Measurements from ENCODE around the gene WASF1. TPM values are rescaled to one million over a fixed set of nuclear protein-coding genes. Genes with fewer than 3 reads are reported as not detected.

The WASF1 gene
- total and polyA plus RNA-seq, 2 donors (not counting 1 experiment from before 2014, with no cell fraction given) = 13.2 to 37.7 TPM

GRCh38 chr6:110170081-110170480 lies 9.4 kb downstream of the WASF1 start:
- Histone ChIP-seq H3K4me3 (replicated peaks in 1 of 4; ENCODE audit: control extremely low read depth in 1 of 4, insufficient read depth in 1 of 4, low read depth in 3 of 4, low read length in 4 of 4) (no peak overlapping the region), H2AFZ (ENCODE audit: low read length) (no peak overlapping the region), H3K4me1 (ENCODE audit: control insufficient read depth, extremely low read depth, insufficient read depth, low read length) (no peaks in the 10 kb centered on the region), H4K20me1 (ENCODE audit: control insufficient read depth, extremely low read depth, insufficient read depth, low read length) (peaks cover 5% of the 10 kb centered on the region), H3K36me3 (ENCODE audit: control insufficient read depth, insufficient read depth, low read length) (no peaks in the 10 kb centered on the region), H3K27me3 (ENCODE audit: control insufficient read depth, insufficient read depth, low read length) (no peaks in the 10 kb centered on the region), H3K9me3 (ENCODE audit: control insufficient read depth, insufficient read depth, low read depth, low read length) (no peaks in the 10 kb centered on the region), H3K4me2 (ENCODE audit: extremely low read depth, insufficient read depth, low read length) (no peak overlapping the region), H3K27ac (ENCODE audit: insufficient read depth, low read length) (no peak overlapping the region), H3K79me2 (ENCODE audit: control insufficient read depth, insufficient read depth, low read length) (peaks cover 14% of the 10 kb centered on the region), H3K9ac (ENCODE audit: insufficient read depth, low read length) (no peak overlapping the region)
- no peak for DNase-seq (ENCODE audit: low read depth in 2 of 2)
- no peak for TF ChIP-seq EZH2 (IDR thresholded peaks at IDR 0.05; ENCODE audit: low read length, missing control alignments)
- TF ChIP-seq, protein P1, sequence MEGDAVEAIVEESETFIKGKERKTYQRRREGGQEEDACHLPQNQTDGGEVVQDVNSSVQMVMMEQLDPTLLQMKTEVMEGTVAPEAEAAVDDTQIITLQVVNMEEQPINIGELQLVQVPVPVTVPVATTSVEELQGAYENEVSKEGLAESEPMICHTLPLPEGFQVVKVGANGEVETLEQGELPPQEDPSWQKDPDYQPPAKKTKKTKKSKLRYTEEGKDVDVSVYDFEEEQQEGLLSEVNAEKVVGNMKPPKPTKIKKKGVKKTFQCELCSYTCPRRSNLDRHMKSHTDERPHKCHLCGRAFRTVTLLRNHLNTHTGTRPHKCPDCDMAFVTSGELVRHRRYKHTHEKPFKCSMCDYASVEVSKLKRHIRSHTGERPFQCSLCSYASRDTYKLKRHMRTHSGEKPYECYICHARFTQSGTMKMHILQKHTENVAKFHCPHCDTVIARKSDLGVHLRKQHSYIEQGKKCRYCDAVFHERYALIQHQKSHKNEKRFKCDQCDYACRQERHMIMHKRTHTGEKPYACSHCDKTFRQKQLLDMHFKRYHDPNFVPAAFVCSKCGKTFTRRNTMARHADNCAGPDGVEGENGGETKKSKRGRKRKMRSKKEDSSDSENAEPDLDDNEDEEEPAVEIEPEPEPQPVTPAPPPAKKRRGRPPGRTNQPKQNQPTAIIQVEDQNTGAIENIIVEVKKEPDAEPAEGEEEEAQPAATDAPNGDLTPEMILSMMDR (conservative IDR thresholded peaks at IDR 0.05 in 1 of 2, IDR thresholded peaks at IDR 0.05 in 1 of 2; ENCODE audit: low read depth in 1 of 2, low read length in 2 of 2) = no peak

DNA sequence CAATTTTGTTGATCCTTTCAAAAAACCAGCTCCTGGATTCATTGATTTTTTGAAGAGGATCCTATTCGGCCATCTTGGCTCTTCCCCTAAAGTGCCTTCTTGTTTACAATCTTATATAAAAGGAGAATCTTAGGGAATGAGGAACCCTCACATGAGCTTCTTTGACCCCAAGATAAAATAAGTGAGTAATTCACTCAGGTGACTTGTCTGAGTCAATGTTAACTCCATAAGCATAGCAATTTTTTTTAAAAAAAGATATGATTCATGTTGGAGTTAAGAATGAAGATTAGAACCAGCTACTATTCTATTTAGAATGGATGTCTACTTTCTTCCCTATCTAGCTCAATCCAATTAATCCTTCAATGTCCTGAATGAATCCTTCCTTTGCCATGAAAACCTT lies 21.0 kb downstream of the WASF1 start:
- no peak for DNase-seq (ENCODE audit: low read depth in 2 of 2)

GRCh38 chr6:110147870-110148269 lies 31.6 kb downstream of the WASF1 start:
- Histone ChIP-seq H3K4me3 (replicated peaks in 1 of 4; ENCODE audit: control extremely low read depth in 1 of 4, insufficient read depth in 1 of 4, low read depth in 3 of 4, low read length in 4 of 4) (no peak overlapping the region), H3K4me1 (ENCODE audit: control insufficient read depth, extremely low read depth, insufficient read depth, low read length) (no peaks in the 10 kb centered on the region), H3K9me3 (ENCODE audit: control insufficient read depth, insufficient read depth, low read depth, low read length) (no peaks in the 10 kb centered on the region), H3K36me3 (ENCODE audit: control insufficient read depth, insufficient read depth, low read length) (no peaks in the 10 kb centered on the region), H4K20me1 (ENCODE audit: control insufficient read depth, extremely low read depth, insufficient read depth, low read length) (no peaks in the 10 kb centered on the region), H3K4me2 (ENCODE audit: extremely low read depth, insufficient read depth, low read length) (no peak overlapping the region), H3K79me2 (ENCODE audit: control insufficient read depth, insufficient read depth, low read length) (no peaks in the 10 kb centered on the region), H3K9ac (ENCODE audit: insufficient read depth, low read length) (no peak overlapping the region), H3K27me3 (ENCODE audit: control insufficient read depth, insufficient read depth, low read length) (no peaks in the 10 kb centered on the region), H2AFZ (ENCODE audit: low read length) (no peak overlapping the region), H3K27ac (ENCODE audit: insufficient read depth, low read length) (no peak overlapping the region)
- TF ChIP-seq EZH2 (IDR thresholded peaks at IDR 0.05; ENCODE audit: low read length, missing control alignments) = no peak
- TF ChIP-seq, protein P1 (conservative IDR thresholded peaks at IDR 0.05 in 1 of 2, IDR thresholded peaks at IDR 0.05 in 1 of 2; ENCODE audit: low read depth in 1 of 2, low read length in 2 of 2) = no peak
- DNase-seq (ENCODE audit: low read depth in 2 of 2) = no peak

More for the DNA sequence above, 21.0 kb downstream of the WASF1 start:
- Histone ChIP-seq H3K9me3 (ENCODE audit: control insufficient read depth, insufficient read depth, low read depth, low read length) (no peaks in the 10 kb centered on the region), H2AFZ (ENCODE audit: low read length) (no peak overlapping the region), H3K27ac (ENCODE audit: insufficient read depth, low read length) (no peak overlapping the region), H4K20me1 (ENCODE audit: control insufficient read depth, extremely low read depth, insufficient read depth, low read length) (no peaks in the 10 kb centered on the region), H3K36me3 (ENCODE audit: control insufficient read depth, insufficient read depth, low read length) (no peaks in the 10 kb centered on the region), H3K4me3 (replicated peaks in 1 of 4; ENCODE audit: control extremely low read depth in 1 of 4, insufficient read depth in 1 of 4, low read depth in 3 of 4, low read length in 4 of 4) (no peak overlapping the region), H3K79me2 (ENCODE audit: control insufficient read depth, insufficient read depth, low read length) (no peaks in the 10 kb centered on the region), H3K9ac (ENCODE audit: insufficient read depth, low read length) (no peak overlapping the region), H3K27me3 (ENCODE audit: control insufficient read depth, insufficient read depth, low read length) (no peaks in the 10 kb centered on the region), H3K4me1 (ENCODE audit: control insufficient read depth, extremely low read depth, insufficient read depth, low read length) (no peaks in the 10 kb centered on the region), H3K4me2 (ENCODE audit: extremely low read depth, insufficient read depth, low read length) (no peak overlapping the region)
- no peak for TF ChIP-seq EZH2 (IDR thresholded peaks at IDR 0.05; ENCODE audit: low read length, missing control alignments)
- TF ChIP-seq, protein P1 (conservative IDR thresholded peaks at IDR 0.05 in 1 of 2, IDR thresholded peaks at IDR 0.05 in 1 of 2; ENCODE audit: low read depth in 1 of 2, low read length in 2 of 2) = no peak
